ENCODE measurements around the gene COL18A1.

Gene COL18A1

DNA sequence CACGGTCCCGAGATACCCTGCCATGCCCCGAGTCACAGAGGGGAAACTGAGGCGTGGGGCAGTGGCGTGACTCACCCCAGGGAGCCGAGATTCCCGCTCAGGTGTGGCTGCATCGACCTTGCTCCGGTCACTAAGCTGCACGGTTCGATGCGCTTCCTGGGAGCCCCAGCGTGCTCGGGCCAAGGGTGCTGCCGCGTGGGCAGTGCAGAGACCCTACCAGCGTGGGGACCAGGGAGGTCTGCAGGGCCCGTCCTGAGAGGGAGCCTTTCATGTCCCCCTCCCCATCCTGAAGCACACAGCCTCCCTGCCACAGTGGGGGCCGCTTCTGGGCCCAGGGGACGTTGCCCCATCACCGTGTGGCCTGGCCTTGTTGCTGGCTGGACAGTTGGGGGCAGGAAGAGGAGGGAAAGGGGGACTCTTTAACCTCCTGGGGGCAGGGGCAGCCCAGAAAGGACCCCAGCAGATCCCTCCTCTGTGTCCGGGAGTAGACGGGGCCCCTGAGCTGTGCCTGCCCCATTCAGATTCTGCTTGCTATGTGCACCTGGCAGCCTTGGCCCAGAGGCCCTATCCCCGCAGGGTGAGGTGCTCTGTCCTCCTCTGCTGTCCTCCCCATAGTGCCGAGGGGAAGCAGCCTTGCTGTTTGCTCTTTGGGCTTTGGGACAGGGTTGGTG, 52.3 kb downstream of the COL18A1 start:
- DNase-seq: no peak

DNA sequence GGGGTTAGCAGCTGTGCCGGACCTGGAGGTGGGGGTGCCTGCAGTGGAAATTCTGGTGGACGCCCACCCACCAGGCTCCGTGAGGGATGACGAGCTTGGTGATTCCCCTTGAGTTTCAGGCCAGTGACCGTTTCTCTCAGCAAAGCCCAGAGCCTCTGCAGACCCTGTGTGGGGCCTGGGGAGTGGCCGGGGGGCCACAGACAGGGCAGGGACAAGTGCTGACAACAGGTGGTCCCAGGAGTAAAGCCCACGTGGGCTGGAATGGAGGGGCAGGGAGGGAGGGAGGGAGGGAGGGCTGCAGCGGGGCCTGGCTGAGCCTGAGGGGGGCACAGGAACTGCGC, 52.8 kb downstream of the COL18A1 start:
- no peak for DNase-seq

DNA sequence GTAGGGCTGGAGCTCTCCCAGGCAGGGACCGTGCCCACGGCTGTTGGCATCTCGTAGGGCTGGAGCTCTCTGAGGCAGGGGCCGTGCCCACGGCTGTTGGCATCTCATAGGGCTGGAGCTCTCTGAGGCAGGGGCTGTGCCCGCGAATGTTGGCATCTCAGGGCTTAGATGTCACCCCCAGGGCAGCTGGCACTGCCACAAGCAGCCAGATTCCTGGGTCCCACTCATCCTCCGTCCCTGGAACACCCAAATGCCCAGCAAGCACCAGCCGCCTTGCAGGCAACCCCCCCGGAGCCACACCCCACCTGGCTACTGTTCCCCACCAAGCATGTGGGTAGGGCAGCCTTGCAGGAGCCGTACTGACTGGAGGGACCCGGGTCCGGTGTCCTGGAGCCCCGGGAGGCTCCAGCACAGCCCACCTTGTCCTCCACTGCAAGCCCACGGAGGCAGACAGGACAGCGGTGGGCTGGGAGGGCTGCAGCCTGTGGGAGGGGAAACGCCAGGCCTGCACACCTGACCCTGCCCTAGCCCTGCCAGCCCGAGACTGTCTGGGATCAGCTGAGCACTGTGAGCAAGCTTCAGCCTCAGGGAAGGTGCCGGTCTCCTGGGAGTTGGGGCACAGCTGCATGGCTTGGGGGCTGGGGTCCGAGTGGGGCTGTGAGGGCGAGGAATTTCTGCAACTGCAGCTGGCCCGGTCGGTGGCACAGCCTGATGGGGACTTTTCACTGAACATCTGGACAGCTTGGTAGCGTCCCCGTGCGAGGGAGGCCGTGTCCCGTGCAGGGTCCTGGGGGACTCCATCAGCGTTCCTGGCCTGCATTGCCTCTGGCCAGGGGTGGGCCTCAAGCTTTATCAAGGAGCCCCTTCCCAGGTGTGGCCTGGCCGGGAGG, 53.6 kb downstream of the COL18A1 start:
- no peak for DNase-seq

DNA sequence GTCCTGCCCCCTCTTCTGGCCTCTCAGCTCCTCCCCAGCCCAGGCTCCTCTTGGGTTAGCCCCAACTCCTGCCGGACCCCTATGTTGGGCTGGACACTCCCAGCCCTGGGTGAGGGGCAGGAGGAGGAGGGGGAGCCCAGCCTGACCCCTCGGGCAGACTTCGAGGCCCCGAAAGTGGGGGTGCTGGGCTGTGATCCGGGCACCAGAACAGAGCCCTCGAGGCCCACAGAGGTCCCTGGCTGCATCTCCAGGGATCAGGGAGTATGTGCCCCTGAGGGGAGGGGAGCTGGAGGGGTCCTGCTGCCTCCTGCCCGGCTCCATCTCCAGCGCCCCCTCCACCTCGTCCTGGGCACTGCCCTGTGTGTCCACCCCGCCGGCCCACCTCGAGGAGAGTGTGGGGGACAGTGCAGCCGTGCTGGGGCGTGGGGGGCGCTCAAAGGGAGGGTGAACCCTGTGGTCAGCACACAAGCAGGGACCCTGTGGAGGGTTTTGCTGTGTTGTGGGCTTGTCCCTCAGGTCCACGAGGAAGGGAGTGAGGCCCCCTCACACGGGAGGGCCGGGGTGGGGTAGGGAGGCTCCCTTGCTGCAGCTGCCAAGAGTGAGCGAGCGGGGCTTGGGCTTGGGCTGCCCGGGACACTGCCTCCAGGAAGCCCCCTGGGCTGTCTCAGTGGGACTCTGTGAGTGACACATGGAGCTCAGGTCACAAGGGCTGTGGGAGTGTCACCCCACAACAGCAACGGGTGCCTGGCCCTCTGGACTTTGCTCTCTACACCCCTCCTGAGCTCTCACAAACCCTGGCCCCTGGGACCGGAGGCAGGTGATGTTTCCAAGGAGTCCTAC, 54.4 kb downstream of the COL18A1 start:
- DNase-seq: no peak

DNA sequence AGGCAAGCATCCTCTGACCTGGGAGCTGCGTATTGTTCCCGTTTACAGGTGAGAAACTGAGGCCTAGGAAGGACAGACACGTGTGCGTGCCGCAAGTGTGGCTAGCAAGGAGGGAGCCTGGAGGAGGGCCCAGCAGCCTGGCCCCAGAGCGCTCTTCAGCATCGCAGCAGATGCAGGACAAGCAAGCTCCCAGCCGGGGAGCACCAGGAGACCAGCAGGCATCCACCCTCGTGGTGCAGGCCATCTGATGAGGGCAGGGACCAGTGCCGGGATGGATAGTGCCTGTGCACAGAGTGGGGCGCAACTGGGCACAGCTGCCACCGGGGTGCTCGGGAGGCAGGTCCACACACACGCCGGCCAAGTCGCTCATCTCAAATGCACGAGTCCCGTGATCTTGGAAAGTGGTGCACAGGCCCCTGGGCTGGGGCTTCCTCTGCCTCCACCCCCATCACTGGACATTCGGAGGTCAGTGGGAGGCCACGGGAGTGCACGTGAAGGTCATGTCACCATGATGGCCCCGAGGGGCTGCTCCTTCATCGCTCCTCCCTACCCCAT, 55.1 kb downstream of the COL18A1 start:
- DNase-seq: no peak

DNA sequence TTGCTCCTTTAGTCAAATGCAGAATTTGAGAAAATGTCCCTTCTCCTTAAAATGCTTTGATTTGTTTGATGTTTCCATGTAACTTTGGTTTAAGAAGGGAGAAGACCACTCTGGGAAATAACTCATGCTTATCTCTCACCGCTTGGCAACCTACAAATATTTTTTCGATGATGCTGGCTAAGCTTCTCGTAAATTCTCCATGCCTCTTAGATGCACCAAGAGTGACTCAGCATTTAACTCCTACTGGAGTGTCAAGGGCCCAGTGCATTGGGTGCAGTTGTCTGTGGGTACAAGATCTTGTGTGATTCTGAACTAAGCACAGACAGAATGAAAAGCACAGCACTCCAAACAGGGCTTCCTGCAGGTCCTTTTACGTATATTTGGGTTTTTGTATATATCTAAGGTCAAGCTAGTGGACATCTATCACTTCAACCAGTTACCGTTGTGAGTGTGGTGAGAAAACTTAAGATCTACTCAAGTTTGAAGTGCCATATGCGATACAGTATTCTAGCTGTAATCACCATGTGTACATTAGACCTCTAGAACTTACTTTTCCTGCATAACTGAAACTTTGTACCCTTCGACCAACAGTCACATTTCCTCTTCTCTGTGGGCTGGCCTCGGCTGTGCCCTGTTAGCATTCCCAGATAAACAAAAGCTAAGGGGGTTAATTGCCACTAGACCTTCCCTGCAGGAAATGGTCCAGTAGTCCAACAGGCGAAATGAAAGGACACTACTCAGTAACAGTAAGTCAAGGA, 55.8 kb downstream of the COL18A1 start:
- no peak for DNase-seq

DNA sequence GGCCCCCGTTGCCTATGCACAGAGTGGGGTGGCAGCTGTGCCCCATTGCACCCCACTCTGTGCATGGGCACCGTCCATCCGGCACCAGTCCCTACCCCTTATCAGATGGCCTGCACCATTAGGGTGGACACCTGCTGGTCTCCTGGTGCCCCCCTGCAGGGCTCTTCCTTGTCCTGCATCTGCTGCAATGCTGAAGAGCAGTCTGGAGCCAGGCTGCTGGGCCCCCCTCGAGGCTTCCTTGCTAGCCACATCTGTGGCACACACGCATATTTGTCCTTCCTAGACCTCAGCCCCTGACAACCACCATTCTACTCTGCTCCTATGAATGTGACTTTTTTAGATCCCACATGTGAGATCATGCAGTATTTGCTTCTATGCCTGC, 56.4 kb downstream of the COL18A1 start:
- DNase-seq: no peak

DNA sequence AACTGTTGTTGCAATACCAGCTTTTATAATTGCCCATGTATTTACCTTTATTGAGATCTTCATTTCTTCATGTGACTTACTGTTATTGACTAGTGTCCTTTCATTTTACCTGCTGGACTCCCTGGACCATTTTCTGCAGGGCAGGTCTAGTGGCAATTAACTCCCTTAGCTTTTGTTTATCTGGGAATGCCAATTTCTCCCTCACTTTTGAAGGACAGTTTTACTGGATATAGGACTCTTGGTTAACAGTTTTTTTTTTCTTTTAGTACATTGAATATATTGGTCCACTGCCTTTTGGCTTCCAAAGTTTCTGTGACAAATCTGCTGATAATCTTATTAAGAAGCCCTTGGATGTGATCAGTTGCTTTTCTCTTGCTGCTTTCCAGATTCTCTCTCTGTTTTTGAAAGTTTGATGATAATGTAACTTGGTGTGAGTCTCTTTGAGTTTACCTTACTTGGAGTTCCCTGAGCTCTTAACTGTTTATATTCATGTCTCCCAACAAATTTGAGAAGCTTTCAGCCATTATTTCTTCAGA, 56.9 kb downstream of the COL18A1 start:
- DNase-seq: no peak

DNA sequence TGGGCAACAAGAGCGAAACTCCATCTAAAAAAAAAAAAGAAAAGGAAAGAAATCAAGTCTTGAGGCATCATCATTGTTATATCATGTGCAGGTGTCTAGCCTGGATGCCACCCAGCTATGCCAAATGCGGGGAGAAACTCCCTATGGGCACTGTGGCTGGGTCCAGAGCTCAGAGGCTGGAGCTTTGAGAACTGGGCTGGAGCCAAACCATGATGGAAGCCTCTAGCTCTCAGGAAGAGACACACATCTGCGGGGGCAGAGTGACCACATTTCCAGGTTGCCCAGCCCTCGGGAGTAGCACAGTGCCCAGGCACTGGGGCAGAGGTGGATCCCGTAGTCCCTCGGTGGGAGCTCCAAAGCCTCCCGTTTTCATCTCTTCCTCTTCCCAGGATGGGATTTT, 58.9 kb downstream of the COL18A1 start:
- no peak for DNase-seq

DNA sequence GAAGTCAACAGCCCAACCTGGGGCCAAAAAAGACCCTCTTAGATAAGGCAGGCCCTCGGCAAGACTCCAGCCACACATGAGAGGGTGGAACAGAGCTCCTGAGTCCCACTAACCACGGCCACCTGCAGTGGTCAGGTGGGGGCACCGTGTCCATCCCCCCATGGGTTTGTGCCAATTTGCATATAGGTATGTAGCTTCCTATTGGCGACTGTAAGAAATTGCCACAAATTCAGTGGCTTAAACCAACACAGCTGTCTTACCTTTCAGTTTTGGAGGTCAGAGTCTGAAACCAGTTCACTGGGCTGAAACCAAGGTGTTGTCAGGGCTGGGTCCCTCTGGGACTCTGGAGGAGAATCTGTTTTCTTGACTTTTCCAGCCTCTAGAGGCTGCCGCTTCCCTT, 59.3 kb downstream of the COL18A1 start:
- no peak for DNase-seq

DNA sequence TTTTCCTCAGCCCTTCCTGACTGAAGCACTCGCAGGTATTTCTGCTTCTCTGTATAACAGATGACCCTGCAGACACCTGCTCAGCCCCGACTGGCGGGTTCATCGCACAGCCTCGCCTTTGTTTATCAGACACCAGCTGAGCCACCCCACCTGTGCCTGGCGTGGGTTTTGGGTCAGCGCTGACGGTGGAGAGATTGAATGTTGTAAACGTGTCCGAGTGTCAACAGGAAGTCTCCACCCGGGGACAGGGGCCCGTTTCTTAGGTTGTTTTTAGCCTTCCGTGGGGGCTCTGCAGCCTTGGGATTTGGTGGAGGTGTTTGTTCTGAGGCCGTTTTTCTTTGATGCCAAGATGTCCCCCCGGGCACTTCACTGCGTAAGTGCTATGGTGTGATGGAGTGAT, 60.1 kb downstream of the COL18A1 start:
- no peak for DNase-seq

DNA sequence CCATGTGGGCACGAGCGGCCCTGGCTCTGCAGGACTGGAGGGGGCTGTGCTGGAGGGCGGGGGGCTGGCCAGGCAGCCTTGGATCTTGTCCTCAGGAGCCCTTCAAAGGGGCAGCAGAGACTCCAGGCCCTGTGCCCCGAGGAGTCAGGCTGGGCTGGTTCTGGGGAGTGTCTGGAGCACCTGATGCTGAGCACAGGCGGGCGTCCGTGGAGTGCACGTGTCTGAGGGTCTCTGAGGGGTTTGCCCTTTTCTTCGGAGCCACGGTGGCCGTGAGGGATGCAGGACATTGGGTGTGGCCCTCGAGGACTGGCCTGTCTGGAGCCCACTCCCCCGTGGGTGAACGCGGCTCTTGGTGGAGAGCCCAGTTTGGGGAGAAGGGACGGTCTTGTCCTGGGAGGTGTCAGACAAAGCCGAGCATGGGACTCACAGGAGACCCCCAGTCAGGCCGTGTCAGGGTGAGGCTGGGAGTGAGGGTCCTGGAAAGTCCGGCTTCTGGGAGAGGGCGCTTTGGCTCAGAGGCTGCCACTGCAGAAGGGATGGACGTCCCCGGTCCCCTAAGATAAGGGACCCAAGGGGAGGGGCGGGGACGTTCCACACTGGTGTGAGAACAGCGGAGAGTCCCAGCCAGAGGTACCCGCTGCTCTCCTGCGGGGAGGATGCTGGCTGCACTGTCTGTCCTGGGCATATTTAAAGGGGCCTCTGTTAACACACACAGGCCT, 60.8 kb downstream of the COL18A1 start:
- DNase-seq: no peak

DNA sequence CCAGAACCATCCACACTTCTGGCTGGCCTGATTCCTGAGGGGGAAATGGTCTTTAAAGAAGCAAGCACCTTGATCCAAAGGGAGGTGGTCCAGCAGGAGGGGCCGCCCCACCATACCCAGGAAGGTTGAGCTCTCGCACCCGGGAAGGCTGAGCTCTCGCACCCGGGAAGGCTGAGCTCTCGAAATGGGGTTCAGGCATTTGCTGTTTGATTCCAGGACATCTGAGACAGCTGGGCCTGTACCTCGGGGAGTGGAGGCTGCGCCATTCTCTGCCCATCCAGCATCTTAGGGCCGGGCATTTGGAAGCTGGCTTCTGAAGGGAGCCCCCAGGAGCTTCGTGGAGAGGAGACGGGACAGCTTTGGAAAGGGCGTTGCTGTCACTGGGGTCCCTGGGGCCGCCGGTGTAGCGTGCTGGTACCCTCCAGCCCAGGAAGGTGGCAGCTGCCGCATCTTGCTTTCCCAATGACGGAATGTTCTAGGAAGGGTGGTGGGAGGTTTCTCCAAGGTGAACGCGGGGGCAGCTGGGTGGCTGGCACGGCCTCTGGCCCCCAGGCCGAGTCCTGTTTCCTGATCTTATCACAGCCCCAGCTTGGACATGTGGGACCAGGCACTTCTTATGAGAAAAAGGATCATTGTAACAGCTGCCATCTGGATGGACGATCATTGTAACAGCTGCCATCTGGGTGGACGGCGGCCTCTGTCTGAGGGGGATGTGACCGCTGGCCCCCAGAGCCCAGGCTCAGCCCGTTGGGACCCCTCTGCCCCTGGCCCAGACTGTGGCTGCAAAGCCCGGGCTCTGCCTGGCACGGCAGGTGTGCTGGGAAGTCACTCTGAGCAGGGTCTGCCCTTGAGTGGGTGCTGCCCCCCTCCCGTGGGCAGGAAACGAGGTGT, 61.6 kb downstream of the COL18A1 start:
- no peak for DNase-seq

DNA sequence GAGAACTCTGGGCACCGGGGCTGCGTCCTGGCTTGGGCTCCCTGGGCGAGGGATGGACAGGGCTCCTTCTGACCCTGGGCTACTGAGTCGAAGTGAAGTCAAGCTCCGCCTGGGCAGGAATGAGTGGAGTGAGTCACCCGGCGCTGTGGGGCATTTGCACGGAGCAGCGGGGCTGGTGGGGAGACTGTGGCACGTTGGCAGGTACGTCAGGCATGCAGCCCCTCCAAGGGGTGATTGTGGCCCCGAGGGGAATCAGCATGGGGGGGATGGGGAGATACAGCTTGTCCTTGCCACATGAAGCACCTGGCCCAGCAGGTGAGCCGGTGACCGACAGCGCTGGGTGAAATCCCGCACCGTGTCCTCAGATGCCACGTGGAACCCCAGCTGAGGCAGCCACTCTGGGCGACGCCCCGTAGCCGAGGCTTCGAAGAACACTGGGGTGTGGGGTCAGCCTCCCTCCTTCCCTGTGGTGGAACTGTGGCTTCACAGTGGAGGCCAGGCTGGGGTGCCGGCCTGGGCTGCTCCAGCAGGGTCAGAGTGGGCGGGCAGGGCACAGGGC, 62.3 kb downstream of the COL18A1 start:
- DNase-seq: no peak

DNA sequence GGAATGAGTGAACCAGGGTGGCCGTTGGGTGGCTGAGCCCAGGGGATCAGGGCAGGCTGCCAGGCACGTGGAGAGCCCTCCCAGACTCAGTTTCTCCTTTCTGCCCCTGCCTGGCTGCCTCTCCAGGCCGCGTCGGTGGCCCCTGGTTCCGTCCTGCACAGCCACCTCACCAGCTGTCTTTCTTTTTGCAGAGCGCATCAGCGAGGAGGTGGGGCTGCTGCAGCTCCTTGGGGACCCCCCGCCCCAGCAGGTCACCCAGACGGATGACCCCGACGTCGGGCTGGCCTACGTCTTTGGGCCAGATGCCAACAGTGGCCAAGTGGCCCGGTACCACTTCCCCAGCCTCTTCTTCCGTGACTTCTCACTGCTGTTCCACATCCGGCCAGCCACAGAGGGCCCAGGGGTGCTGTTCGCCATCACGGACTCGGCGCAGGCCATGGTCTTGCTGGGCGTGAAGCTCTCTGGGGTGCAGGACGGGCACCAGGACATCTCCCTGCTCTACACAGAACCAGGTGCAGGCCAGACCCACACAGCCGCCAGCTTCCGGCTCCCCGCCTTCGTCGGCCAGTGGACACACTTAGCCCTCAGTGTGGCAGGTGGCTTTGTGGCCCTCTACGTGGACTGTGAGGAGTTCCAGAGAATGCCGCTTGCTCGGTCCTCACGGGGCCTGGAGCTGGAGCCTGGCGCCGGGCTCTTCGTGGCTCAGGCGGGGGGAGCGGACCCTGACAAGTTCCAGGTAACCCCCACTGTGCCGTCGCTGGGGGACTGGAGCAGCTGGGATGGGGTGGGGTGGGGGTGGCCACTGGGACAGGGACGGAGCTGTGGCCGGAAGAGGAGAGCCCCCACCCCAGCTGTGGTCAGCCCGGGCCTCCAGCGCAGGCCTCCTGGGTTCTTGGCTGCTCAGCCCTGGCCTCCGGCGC, 63.3 kb downstream of the COL18A1 start:
- DNase-seq: no peak

DNA sequence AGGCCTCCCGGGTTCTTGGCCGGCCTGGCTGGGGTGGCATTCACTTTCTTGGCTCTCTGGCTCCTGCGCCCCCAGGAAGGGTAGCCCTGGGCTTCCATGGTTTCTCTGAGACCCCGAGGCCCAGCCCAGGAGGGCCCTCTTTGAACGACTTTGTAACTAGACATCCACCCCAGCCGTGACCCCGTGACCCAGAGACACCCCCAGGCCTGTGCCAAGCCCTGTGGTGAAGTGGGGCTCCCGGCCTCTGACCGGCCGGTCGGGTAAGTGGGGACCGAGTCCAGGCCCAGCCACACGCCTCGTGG, 64.0 kb downstream of the COL18A1 start:
- DNase-seq: no peak

DNA sequence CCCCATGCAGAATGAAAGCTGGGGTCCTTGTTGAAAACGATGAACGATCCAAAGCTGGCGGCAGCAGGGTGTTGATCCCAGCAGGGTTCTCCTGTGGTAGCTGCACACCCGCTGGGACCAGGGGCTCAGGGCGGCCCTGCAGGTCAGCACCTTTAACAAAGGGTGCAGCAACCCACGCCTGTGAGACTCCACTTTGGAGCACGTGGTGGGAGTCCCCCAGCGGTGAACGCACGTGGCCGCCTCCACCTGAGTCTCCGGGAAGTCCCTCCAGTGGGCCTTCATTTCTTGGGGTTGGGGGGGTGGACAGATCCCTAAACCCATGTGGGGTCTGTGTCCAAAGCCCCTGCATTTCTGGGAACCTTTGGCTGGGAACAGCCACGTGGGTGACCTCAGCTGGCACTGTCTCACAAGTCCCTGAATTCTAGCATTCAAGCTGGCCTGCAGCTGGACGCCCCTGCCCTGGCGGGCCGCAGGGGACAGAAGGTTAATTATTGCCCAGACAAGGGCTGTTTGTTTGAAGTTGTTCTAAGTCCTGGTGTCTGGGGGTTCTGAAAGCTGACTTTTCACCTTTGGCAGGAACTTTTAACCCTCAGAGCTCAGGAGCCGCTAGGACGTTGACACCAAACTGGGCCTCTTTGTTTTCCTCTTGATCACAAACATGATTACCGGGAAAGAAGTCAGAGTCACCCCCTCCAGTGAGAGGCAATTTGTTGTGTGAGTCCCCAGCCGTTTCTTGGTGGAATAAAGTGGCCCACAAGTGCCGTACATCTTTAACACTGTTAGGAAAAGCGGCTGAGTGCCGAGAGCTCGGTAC, 64.5 kb downstream of the COL18A1 start:
- DNase-seq: no peak

DNA sequence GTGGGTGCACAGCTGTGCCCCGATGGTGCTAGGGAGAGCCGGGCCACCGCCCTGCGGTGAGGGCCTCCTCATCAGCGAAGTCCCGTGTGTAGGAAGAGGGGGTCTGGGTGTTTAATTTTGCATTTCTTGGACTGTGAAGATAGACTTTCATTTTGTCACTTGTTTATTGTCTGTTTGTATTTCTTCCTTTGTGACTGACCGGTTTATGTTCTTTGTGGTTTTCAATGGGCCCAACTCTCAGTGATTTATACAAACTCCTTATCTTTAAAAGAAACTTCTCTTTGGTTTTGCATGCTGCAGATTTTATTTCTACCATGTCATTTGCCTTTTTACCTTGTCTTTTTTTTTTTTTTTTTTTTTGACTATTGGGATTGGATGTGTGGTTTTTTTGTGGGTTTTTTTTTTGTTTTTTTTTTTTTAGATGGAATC, 65.1 kb downstream of the COL18A1 start:
- no peak for DNase-seq

Data from suppressor macrophage treated with lipopolysaccharide for 4 hours (primary cell).